ENCODE results near the gene BMP7.
"Not testable (repeated sequence)": the region's sequence is repeated elsewhere in the genome, so short reads cannot be mapped to it uniquely, and the experiment has no call there.

Gene BMP7

DNA sequence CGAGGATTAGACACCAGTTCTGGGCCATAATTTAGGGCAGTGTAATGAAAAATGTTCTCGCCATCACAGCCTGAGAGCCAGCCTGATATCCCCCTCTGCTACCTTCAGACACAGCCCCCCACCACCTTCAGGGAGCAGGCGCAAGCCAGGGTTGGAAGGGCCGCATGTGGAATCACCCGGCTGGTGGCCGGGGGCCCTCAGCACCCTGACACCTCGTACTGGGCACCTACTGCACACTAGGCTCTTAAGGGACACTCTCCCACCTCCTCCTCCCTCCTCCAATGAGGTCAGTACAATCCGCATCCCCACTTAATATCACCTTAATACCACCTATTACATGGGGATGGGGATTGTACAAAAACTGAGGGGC lies 55.5 kb downstream of the BMP7 start:
- no peak for DNase-seq (ENCODE audit: low read depth)

DNA sequence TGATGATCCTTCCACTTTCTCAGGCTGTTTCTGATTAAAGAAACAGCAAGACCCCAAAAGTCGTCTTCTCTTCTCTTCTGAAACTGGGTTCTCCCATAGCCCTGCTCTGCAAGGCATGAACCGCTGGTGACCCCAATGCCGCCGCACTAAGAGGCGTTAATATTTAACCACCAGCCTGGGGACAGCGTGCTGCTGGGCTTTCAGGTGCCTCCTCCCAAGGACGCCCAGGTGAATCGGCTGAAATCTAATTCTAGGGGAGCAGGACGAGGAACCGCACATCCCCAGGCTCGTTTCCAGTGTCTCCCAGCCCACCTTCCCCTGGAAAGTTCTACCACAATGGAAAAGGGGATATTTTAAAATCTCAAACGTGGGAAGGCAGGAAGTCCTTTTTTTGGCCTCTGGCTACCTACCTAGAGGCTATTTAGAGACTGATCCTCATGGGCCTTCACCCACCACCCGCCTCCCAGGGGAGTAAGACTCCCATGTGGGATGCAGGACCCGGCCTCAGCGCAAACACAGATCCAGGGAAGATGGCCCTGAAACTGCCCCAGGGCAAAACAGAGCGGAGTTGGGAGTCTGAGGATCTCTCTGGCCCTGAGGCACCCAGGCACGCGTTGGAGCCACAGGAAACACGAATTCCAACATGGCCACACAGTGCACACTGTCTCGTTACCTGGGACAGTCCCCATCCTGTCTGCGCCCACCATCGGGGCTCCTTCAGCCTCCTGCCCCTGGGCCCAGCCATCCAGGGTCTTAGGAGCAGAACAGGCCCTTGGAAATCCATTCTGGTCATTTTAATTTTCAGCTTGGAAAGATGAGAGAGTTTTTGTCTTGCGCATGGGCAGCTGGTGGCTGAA lies 56.2 kb downstream of the BMP7 start:
- no peak for DNase-seq (ENCODE audit: low read depth)

DNA sequence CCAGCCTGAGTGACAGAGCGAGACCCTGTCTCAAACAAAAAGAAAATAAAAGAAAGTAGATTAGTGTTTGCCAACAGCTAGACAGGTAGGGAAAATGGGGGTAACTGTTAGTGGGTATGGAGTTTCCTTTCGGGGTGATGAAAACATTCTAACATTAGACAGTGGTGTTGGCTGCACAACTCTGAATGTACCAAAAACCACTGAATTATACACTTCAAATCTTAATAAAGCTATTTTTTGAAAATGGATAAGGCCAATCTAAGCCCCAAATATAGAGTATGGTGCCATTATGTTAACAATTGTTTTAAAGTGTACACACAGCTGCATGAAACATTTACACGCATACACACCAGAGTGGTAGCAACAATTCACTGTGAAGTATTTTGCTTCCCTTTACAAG lies 57.0 kb downstream of the BMP7 start:
- no peak for DNase-seq (ENCODE audit: low read depth)

DNA sequence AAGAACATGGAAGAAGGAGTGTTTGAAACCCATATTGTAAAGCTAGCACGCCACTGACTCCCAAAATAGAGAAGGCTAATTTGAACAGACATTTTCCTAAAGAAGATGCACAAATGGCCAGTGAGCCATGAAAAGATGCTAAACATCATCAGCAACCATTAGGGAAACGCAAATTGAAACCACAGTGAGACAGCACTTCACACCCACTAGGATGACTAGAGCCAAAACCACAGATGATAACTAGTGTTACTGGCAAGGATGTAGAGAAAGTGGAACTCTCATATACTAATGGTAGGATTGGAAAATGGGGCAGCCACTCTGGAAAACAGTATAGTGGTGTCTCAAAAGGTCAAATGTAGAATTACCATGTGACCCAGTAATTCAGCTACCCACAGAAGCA lies 58.2 kb downstream of the BMP7 start:
- no peak for DNase-seq (ENCODE audit: low read depth)

DNA sequence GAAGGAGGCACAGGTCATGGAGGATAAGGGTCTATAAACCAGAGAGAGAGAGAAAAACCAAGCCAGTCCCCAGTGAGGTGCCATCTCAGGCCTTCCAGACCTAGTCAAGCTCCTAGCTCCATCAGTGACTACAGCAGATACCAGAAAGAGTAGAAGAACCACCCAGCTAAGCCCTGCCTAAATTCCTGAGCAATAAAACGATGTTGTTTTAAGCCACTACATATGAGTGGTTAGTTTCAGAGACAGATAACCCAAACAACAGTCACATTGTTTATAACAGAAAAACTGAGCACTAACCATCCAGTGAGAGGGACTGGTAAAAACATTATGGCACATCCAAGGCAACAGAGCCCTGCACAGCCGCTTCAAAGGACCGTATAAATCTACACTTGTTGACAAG lies 59.2 kb downstream of the BMP7 start:
- no peak for DNase-seq (ENCODE audit: low read depth)

DNA sequence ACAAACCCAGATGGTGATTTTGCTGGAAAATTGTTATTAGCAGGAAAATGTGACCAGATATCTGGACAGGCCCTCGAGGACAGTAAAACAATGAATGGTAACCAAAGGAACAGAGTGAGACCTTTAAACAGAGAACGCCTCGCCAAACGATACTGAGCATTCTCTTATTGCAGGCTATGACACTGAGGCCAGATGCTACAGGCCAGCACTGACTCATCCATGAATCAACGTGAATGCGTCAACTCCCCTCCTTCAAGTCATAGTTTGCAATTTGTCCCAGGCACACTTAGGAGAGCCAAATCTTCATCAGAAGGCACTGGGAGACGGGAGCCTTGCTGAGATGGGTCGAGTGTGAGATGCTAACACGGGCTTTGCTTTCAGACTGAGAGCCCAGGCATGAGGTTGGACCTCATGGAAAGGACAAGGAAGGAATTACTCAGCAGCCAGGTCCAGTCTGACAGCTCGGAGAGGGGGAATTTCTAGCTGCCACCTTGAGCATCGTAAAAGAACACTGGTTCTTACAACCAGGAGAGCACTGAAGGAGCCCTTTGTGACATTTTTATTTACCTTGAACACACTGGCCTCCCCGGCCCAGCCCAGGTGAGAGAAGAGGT lies 60.7 kb downstream of the BMP7 start:
- DNase-seq (ENCODE audit: low read depth): no peak

DNA sequence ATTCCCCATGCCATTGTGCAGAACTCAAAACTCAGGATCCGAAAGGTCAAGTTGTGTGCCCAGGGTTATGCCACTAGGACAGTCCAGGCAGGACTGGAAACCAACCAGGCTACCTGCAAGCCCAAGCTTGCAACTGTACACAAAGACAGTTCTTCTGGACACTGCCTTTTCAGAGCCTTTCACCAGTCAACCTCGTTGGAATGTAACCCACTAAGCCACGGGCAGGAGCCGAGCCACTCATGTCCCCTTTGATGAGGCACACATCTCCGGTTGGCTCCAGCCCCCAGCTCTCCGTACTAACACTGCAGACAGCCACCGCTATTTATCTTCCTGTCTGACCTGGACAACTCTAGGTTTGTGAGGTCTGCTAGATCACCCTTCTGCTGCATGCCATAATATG lies 62.5 kb downstream of the BMP7 start:
- no peak for DNase-seq (ENCODE audit: low read depth)

DNA sequence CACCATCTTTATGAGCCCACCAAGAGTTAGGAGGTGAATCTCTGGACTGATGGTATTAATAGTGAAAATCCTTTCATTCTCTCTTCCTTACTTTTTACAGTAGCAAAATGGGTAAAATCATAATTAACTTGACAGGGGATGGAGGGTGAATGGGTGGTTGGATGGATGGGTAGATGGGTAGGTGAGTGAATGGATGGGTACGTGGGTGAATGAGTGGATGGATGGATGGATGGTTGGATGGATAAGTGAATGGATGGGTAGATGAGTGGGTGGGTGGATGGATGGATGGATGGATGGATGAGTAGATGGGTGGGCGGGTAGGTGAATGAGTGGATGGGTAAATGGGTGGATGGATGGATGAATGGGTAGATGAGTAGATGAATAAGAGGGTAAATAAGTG lies 63.2 kb downstream of the BMP7 start:
- DNase-seq (ENCODE audit: low read depth): no peak

DNA sequence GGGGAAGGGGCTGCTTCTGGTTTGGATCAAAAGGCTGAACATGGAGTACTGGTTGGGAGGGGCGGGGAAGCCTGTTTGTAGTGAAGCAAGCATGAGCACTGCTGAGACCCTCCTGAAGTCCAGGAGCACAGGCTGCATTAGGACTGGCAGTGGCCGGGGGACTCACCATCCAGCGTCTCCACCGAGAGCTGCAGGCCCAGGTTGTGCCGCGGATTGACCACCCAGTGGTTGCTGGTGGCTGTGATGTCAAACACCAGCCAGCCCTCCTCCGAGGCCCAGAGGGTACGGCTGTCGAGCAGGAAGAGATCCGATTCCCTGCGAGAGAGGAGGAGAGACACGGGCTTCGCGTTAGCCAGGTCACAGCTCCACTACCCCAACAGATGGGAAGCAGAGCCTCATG lies 64.1 kb downstream of the BMP7 start:
- DNase-seq (ENCODE audit: low read depth): no peak

DNA sequence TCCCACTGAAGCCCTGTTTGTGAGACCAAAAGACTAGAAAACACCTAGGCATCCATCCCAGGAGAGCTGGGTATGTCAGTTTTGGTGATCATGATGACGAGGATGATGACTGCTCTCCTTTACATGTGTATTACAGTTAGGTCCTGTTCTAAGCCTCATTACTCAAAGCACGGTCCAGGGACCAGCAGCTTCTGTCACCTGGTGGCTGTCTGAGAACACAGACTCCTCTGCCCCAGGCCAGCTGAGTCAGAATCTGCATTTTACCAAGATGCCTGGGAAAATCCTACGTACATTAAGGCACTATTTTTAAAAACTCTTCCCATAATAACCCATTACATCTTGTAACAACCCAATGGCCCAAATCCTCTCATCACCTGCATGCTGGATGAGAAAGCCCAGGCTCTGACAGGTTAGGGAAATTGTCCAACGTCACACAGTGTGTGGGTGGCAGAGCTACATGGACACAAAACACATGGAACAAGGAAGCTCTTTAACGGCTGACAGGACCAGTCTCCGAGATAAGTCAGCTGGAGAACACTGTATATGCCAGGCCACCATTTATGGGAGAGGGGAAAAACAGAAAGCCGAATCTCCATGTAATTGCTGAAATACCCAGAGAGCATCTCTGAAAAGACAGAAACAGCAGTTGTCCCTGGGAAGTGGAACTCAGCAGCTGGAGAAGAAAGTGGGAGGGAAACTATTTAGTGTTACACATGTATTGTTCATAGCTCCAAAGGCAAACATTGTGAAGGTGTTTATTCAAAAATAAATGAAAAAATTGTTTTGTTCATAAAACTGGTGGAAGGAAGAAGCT lies 65.4 kb downstream of the BMP7 start:
- no peak for DNase-seq (ENCODE audit: low read depth)

DNA sequence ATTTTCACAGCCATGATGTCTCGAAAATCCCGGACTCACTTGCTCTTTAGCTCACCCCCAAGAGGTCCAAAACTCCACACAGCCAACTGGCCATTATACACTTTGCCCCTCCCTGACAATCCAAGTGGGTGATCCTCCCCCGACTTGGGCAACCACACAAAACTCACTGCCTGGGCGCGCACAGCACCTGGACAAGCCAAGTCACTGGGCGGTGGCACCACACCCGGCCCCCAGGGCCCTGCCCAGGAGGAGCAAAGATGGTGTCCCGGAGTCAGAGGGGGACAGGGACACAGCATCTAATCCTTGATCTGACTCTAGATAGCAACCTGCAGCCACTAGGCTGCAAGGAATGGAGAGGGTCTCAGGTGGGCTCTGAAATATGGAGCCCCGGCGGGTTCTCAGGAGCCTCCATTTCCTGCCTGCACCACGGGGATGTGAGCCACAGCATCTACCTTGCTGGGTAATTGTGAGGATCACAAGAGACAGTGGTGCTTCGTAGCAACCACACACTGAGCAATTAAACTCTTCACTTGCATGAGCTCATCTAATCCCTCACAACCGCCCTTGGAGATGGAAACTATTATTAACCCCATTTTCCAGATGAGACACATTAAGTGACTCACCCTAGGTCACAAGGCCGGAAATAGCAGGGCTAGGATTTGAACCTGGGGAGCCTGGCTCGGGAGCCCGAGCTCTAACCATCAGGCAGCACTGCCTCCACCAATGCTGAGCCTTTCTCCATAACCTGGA lies 66.6 kb downstream of the BMP7 start:
- DNase-seq (ENCODE audit: low read depth): no peak

DNA sequence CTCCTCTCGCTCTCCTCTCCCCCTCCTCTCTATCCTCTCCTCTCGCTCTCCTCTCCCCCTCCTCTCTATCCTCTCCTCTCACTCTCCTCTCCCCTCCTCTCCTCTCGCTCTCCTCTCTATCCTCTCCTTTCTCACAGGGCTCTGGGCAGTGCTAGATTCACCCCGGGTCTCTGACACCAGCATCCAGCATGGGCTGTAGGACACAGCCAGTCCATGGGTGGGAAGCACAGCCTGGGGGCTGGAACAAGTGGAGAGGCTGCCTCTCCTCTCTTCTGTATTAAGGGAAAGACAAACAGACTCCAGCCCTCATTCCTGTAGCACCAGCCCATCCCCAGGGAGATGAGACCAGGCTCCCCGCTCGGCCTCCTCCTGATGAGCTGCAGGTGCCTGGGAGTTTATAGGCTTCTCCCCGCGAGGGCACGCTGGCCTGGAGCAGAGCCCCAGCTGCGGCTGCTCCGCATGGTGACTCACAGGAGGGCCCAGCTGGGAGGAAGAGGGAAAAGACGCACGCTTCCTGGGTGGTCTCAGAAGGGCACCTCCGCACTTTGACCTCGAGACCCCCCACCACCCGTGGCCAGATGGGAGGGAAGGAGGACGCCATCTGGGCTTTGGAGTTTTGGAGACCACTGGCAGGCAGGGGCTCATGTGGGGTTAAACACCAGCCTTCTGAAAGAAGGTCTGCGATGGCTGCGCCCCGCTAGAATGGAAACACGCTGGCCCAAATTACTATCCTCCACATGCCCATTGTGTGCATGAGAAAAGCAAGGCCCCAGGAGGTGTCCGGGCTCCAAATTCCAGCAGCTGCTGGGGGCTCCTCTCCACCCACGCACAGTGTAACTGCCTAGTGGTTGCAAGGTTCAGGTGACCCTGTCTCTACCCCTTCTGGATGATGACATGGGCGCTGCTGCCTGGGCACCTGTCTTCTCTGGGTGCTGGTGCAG lies 68.0 kb downstream of the BMP7 start:
- no peak for DNase-seq (ENCODE audit: low read depth)

DNA sequence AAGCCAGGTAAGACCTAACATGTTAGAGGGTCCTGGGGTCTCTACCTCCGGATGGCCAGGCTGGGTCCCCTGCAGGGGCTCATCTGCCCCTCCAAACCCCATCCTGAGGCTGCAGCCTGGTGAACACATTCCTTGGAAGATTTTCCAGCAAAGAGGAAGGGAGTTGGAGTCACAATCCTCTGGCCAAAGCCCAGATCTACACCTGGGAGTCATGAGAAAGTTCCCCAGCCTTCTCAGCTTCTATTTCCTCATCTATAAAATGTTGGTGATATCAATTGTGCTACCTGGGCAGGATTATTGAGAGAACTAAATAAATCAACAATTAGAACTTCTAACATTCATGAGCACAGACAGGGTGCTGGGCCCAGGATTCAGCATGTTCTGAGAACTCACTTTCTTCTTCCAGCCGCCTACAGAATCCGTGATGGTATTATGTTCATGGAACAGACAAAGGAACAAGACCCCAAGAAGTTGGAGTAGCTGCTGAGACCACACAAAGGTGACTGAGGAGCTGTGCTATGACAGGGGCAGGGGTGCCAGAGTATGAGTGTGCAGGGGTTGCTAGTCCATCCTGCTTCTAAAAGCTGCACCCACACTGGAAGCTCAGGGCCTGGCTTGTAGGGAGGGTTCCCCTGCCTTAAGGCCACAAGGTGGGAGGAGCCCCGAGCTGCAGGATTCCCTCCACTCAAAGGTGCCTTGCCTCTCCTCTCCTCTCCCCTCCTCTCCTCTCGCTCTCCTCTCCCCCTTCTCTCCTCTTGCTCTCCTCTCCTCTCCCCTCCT lies 68.9 kb downstream of the BMP7 start:
- DNase-seq (ENCODE audit: low read depth): no peak

DNA sequence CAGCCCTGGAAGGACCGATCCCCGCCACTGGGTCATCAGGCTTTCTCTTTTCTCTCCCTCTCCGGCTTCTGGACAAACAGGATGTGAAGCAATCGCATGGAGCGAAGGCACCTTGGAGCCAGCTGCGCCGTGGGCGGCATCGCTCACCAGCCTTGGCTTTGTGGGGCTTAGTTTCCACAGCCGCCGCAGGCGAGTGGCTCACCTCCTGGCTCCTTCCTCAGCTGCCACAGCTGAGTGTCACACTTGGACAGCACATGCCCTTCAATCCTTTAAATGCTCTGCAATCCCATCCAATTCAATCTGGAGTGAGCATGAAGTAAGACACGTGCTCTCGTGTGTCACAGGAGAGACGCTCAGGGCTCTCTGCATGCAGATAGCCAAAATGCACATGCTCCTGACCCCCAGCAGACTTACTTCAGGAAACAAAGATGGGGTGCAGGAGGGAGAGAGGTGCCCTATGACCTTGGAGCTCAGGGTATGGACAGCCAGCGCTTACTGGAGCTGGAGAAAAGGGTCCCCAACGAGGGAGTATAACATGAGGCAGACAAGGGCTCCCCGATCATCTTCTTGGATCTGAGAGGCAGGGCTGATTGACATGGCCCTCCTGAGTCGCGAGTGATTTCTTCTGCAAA lies 70.9 kb downstream of the BMP7 start:
- no peak for DNase-seq (ENCODE audit: low read depth)

DNA sequence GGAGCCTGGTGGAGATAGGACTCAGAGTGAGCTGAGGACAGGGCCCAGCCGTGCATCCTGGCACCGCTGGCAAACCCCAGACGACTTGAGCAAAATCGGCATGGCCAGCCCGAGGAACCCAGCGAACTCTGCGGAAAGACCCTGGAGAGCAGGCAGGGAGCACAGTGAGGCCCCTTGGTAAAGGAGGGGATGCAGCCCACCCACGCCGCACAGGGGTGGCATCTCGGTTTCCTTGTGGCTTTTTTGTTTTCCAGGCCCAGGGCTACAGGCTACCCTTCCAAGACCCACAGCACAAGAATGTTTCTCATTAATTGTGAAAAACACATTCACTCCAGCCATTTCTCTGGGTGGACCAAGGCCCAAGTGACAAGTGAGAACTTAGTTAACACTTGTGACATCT lies 71.4 kb downstream of the BMP7 start:
- no peak for DNase-seq (ENCODE audit: low read depth)

DNA sequence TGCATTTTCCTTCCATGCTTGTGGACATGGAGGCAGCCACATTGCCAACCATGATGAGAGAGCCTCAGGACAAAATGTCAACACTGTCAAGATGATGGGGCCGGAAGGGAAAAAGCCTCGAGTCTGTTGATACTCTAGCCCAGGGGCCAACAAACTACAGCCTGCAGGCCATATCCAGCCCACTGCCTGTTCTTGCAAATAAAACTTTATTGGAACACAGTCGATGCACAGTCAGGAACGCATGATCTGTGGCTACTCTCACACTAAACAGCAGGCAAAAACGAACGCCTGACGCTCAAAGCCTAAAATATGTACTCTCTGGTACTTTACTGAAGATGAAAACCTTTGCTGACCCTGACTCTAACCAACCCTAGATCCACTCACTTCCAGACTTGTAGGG lies 72.3 kb downstream of the BMP7 start:
- DNase-seq (ENCODE audit: low read depth): no peak

DNA sequence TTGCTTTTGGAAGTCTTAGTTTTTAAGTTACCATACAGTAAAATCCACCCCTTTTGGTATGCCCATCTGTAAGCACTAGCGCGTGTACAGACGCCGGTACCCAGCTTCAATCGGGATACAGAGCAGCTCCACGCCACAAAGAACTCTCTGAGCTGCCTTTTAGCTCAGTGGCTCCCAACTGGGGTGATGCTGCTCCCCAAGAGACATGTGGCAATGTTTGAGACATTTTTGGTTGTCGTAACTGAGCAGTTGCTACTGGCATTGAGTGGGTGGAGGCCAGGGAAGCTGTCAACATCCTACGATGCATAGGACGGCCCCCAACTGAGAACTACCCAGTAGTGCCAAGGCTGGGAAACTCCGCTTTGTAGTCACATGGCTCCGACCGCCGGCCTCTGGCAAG lies 73.3 kb downstream of the BMP7 start:
- DNase-seq (ENCODE audit: low read depth): no peak

DNA sequence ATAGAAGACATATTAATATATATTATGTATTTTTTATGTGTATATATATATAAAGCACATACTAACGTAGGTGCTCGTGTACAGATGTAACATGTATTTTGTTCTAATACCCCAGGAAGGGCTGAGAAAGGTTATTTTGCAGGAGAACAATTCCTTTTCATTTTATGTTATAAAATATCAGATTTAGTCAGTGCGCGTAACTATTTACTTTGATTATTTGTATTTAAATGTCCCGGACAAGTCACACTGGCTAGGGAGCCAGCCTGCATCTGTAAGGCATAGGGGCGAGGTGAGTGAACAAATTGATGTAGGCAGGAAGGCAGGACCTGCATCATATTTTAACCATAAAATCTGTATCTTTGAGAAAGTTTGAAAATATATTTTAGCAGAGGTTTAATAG lies 74.1 kb downstream of the BMP7 start:
- DNase-seq (ENCODE audit: low read depth): no peak

DNA sequence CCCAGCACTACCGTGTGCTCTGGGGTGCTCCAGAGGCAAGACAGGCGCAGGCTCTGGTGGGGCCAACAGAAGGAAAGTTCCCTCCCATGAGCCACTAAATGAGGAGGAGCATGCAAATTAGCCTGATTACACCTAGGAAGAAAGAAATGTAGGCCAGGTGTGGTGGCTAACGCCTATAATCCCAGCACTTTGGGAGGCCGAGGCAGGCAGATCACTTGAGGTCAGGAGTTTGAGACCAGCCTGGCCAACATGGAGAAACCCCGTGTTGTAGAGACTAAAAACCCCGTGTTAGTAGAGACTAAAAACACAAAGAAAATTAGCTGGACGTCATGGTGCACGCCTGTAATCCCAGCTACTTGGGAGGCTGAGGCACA lies 75.2 kb downstream of the BMP7 start:
- DNase-seq (ENCODE audit: low read depth): not testable (repeated sequence)

All from activated T-helper 1 cell treated with Interleukin-2 at 50 U/mL for 16 hours (primary cell).